H54 (cell line): Measurements from ENCODE around the gene C19orf85.

Experiments
- DNase-seq: peaks from one replicate; pipeline ENCODE4 v3.0.0; 2011; ENCODE audit warnings: low spot score, mixed read lengths; ENCODE audit not compliant: insufficient read length
- FAIRE-seq: peaks from 3 replicates; lab custom pipeline; 2011; peaks lifted over from hg19 to GRCh38; lab: Jason Lieb, UNC
- POLR2A ChIP-seq: IDR thresholded peaks from 2 replicates; pipeline ENCODE4 v1.6.1; 2011; ENCODE audit warnings: low read depth, mild to moderate bottlenecking, low read length

Gene C19orf85

GRCh38 chr19:55493645-55494171 lies 29.2 kb upstream of the C19orf85 start:
- DNase-seq = no peak
- no peak for TF ChIP-seq POLR2A
- no peak for FAIRE-seq

GRCh38 chr19:55493052-55493644 lies 28.6 kb upstream of the C19orf85 start:
- no peak for TF ChIP-seq POLR2A
- FAIRE-seq (no peak), DNase-seq (no peak)

- DNase-seq = no peak
- FAIRE-seq = no peak
- no peak for TF ChIP-seq POLR2A
Measured at GRCh38 chr19:55492362-55492944, 27.9 kb upstream of the C19orf85 start.

- TF ChIP-seq POLR2A = no peak
- FAIRE-seq = no peak
- no peak for DNase-seq
Measured at GRCh38 chr19:55491546-55492360, 27.2 kb upstream of the C19orf85 start.

- no peak for TF ChIP-seq POLR2A
- no peak for FAIRE-seq
- no peak for DNase-seq
Measured at GRCh38 chr19:55490478-55491432, 26.2 kb upstream of the C19orf85 start.

GRCh38 chr19:55489711-55490477 lies 25.3 kb upstream of the C19orf85 start:
- 0 out of 2 replicates have a peak, but pooled peaks have one; percentile 16 for TF ChIP-seq POLR2A
- DNase-seq (no peak), FAIRE-seq (no peak)

- DNase-seq (no peak), FAIRE-seq (no peak)
- TF ChIP-seq POLR2A = no peak
Measured at GRCh38 chr19:55488986-55489710, 24.6 kb upstream of the C19orf85 start.

- TF ChIP-seq POLR2A = peak; percentile 38
- DNase-seq = peak; percentile 92
- FAIRE-seq = no peak
Measured at GRCh38 chr19:55487924-55488687, 23.6 kb upstream of the C19orf85 start, which contains the start of gene SSC5D. TSS of gene SSC5D (plus strand) at chr19:55488436. CDS start at chr19:55488590, 154 bp downstream.

GRCh38 chr19:55486971-55487923 lies 22.7 kb upstream of the C19orf85 start:
- 0 out of 2 replicates have a peak, but pooled peaks have one; percentile 17 for TF ChIP-seq POLR2A
- DNase-seq (peak; percentile 100), FAIRE-seq (peak; percentile 52)
